HUES64 (cell line): Measurements from ENCODE around the gene CASS4.

Source experiments
- H3K27ac ChIP-seq: 2 replicates; pipeline ENCODE4 v1.7.0; 2013; ENCODE audit warnings: low read depth, low read length, inconsistent platforms
- H3K27me3 ChIP-seq: 2 replicates; pipeline ENCODE4 v1.6.1; 2013; ENCODE audit warnings: mild to moderate bottlenecking, low read length; ENCODE audit not compliant: insufficient read depth
- H3K36me3 ChIP-seq: 2 replicates; pipeline ENCODE4 v1.6.1; 2013; ENCODE audit warnings: mild to moderate bottlenecking, low read length; ENCODE audit not compliant: insufficient read depth
- H3K4me1 ChIP-seq: 2 replicates; pipeline ENCODE4 v1.6.1; 2013; ENCODE audit warnings: mild to moderate bottlenecking, low read length, moderate library complexity; ENCODE audit not compliant: insufficient read depth
- H3K4me3 ChIP-seq: 2 replicates; pipeline ENCODE4 v1.5.1; 2013; ENCODE audit warnings: mild to moderate bottlenecking, low read length, moderate library complexity
- H3K9ac ChIP-seq: 2 replicates; pipeline ENCODE4 v1.6.1; 2013; ENCODE audit warnings: mild to moderate bottlenecking, low read depth, low read length
- H3K9me3 ChIP-seq: 2 replicates; pipeline ENCODE4 v1.6.1; 2013; ENCODE audit warnings: low read depth, low read length; ENCODE audit not compliant: insufficient read depth
- WGBS: fragments of 150-250, 120-280 bp; methylation state at CpG from one replicate; pipeline ENCODE4 v1.1.7; 2013; ENCODE audit warnings: missing lambda C conversion rate; 5-methylcytosine and 5-hydroxymethylcytosine counted together

CASS4 gene

DNA sequence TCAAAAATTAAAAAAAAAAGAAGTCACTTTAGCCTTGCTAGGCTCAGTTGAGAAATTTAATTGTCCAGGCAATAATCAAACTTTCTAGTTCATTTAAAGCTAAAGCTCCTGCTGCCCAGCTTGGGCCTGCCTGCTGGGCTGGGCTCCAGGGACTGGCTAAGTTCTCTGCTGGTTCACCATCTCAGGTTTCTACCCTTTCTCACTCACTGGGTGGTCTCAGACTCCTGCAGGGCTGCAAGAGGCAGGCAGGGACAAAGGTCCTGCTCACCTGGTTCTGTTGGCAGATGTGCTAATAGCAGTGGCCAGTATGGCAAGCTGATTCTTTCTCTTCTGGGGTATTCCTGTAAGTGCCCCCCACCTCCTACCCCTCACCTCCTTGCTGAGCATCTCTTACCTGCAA is 35.2 kb downstream of the CASS4 start:
- Histone ChIP-seq H3K27me3 (peaks cover 2% of the 10 kb centered on the region; the same call in 1 of the 2 replicates), H3K27ac (no peak overlapping the region), H3K9me3 (no peaks in the 10 kb centered on the region), H3K4me3 (no peak overlapping the region), H3K36me3 (no peaks in the 10 kb centered on the region), H3K9ac (no peak overlapping the region), H3K4me1 (0 out of 2 replicates have a peak, but pooled peaks cover 3% of the 10 kb centered on the region)

DNA sequence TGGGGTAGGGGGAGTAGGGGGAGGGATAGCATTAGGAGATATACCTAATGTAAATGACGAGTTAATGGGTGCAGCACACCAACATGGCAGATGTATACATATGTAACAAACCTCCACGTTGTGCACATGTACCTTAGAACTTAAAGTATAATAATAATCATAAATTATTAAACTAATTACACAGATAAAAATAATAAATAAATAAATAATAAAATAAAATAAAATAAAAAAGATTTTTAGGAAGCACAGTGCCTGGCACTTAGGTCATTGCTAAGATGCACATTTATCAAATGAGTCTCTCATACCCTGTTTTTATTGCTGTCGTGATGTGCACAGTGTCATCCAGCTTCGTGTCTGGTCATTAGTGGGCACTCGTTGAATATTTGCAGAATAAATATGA is 37.4 kb downstream of the CASS4 start:
- Histone ChIP-seq H3K27ac (no peak overlapping the region), H3K9me3 (no peaks in the 10 kb centered on the region), H3K9ac (no peak overlapping the region), H3K4me3 (no peak overlapping the region), H3K4me1 (0 out of 2 replicates have a peak, but pooled peaks cover 3% of the 10 kb centered on the region), H3K36me3 (no peaks in the 10 kb centered on the region), H3K27me3 (peaks cover 3% of the 10 kb centered on the region; the same call in 1 of the 2 replicates)
- 84% methylated on average over 3 of the region's 5 CpGs for WGBS

DNA sequence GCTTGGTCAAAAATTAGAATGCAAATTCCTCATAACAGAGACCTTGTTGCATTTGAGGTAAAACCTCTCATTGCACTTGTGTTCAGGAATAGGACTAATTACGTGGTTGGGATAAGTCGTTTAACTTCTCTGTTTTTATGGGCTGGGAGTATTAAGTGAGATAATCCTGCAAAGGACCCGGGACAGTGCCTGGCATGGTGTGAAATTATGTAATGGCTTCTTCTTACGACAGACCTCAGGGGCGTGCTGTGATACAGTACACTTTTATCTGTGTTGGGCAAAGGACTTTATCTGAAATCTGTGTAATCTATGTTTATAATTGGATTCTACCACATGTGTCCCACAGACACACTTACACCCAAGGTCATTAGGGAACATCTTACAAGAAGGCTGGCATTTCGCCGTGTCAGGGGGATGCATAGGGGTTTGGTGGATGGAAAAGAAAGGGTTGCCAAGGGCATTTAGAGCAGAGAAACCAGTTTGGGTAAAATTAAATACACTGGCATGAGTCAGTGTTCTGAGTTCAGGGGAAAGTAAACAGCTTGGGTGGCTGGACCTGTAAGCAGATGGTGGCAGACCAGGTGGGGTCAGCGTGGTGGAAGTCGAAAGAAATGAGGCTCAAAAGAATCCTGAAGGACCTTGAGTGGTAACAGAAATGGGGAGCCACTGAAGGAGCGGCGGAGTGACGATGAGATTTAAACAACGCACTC is 39.2 kb downstream of the CASS4 start:
- Histone ChIP-seq H3K36me3 (no peaks in the 10 kb centered on the region), H3K9me3 (no peaks in the 10 kb centered on the region), H3K27me3 (peaks cover 3% of the 10 kb centered on the region; the same call in 1 of the 2 replicates), H3K4me3 (no peak overlapping the region), H3K9ac (no peak overlapping the region), H3K27ac (no peak overlapping the region), H3K4me1 (0 out of 2 replicates have a peak, but pooled peaks cover 3% of the 10 kb centered on the region)
- WGBS, result 86% methylated on average over 13 of the region's 13 CpGs

DNA sequence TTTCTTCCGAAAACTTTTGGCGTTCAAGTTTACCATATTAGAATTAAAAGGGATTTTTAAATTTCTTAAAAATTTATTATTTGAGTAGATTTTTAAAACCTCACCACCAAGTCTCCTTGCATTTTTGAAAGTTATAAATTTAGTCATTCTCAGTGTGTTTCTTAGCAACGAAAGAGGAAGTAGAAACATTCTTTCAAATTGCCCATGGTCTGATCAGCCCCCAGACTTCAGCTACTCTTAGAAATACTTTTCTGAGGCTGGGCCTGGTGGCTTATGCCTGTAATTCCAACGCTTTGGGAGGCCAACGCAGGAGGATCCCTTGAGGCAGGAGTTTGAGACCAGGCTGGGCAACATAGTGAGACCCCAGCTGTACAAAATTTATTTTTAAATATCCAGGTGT is 41.3 kb downstream of the CASS4 start:
- H3K36me3 ChIP-seq, result no peaks in the 10 kb centered on the region
- H3K27ac ChIP-seq, result no peak overlapping the region
- H3K27me3 ChIP-seq, result peaks cover 3% of the 10 kb centered on the region; the same call in 1 of the 2 replicates
- no peak overlapping the region for H3K9ac ChIP-seq
- H3K4me3 ChIP-seq, result no peak overlapping the region
- H3K4me1 ChIP-seq, result no peaks in the 10 kb centered on the region
- 83% methylated on average over 4 of the region's 5 CpGs for WGBS
- no peaks in the 10 kb centered on the region for H3K9me3 ChIP-seq

DNA sequence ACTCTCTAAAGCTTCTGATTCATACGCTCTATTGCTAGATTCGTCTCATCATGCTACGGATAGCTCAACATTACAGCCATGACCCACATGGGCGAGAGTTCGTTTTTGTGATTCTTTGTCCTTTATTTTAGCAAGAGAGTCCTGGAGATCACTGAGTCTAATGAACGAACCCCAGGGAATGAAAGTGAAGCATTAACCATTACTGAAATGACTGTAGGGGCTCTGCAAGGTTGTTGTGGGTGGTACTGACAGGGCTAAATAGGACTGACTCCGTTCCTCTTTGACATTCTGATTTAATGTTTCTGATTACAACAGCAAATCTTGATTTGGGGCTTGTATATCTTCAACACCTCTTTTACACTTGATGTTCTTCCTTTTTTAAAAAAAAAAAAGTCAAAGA is 42.7 kb downstream of the CASS4 start:
- Histone ChIP-seq H3K36me3 (no peaks in the 10 kb centered on the region), H3K4me3 (no peak overlapping the region), H3K9ac (no peak overlapping the region), H3K27me3 (peaks cover 3% of the 10 kb centered on the region), H3K4me1 (no peaks in the 10 kb centered on the region), H3K27ac (no peak overlapping the region), H3K9me3 (no peaks in the 10 kb centered on the region)
- WGBS, result 81% methylated on average over 7 of the region's 7 CpGs

GRCh38 chr20:56458206-56458821 is 46.3 kb downstream of the CASS4 start:
- Histone ChIP-seq H3K27ac (no peak overlapping the region), H3K4me3 (no peak overlapping the region), H3K4me1 (no peaks in the 10 kb centered on the region), H3K9ac (no peak overlapping the region), H3K27me3 (peaks cover 6% of the 10 kb centered on the region), H3K9me3 (no peaks in the 10 kb centered on the region), H3K36me3 (no peaks in the 10 kb centered on the region)
- WGBS, result 89% methylated on average over 22 of the region's 22 CpGs

GRCh38 chr20:56460459-56460858 is 48.4 kb downstream of the CASS4 start:
- peaks cover 6% of the 10 kb centered on the region for H3K27me3 ChIP-seq
- no peaks in the 10 kb centered on the region for H3K36me3 ChIP-seq
- no peaks in the 10 kb centered on the region for H3K4me1 ChIP-seq
- H3K4me3 ChIP-seq, result no peak overlapping the region
- H3K9ac ChIP-seq, result no peak overlapping the region
- WGBS, result 79% methylated on average over 3 of the region's 3 CpGs
- H3K27ac ChIP-seq, result no peak overlapping the region
- H3K9me3 ChIP-seq, result no peaks in the 10 kb centered on the region

GRCh38 chr20:56461576-56461975 is 49.5 kb downstream of the CASS4 start:
- no peaks in the 10 kb centered on the region for H3K9me3 ChIP-seq
- H3K9ac ChIP-seq, result no peak overlapping the region
- H3K4me1 ChIP-seq, result no peaks in the 10 kb centered on the region
- H3K27ac ChIP-seq, result no peak overlapping the region
- H3K36me3 ChIP-seq, result no peaks in the 10 kb centered on the region
- 64% methylated on average over 3 of the region's 3 CpGs for WGBS
- H3K27me3 ChIP-seq, result peaks cover 6% of the 10 kb centered on the region
- H3K4me3 ChIP-seq, result no peak overlapping the region

GRCh38 chr20:56463428-56463827 is 51.4 kb downstream of the CASS4 start:
- Histone ChIP-seq H3K27ac (no peak overlapping the region), H3K4me1 (peaks cover 4% of the 10 kb centered on the region; the same call in 1 of the 2 replicates), H3K9me3 (no peaks in the 10 kb centered on the region), H3K9ac (no peak overlapping the region), H3K27me3 (peaks cover 6% of the 10 kb centered on the region), H3K36me3 (no peaks in the 10 kb centered on the region), H3K4me3 (no peak overlapping the region)
- WGBS, result 86% methylated on average over 3 of the region's 3 CpGs

DNA sequence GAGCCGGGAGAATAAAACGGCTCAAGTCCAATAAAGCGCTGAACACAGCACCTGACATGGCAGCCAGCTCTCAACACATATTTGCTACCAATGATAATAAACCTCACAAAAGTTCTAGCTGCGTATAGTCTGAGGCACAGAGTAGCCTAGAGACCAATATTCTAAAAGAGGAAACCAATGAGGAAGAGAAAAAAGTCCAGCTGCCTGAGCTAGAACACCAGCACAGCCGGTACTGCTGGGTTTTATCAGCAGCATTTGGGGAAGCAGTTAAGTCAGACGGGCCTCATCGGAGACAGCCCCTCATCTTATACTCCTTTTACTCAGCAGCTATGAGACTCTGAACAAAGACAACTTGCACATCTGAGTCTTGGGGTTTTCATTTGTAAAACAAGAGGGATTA is 53.9 kb downstream of the CASS4 start:
- 82% methylated on average over 7 of the region's 7 CpGs for WGBS
- peaks cover 10% of the 10 kb centered on the region; the same call in 1 of the 2 replicates for H3K4me1 ChIP-seq
- H3K36me3 ChIP-seq, result 0 out of 2 replicates have a peak, but pooled peaks cover 3% of the 10 kb centered on the region
- no peak overlapping the region for H3K27ac ChIP-seq
- no peaks in the 10 kb centered on the region for H3K9me3 ChIP-seq
- peaks cover 6% of the 10 kb centered on the region; the same call in 1 of the 2 replicates for H3K27me3 ChIP-seq
- no peak overlapping the region for H3K9ac ChIP-seq
- no peak overlapping the region for H3K4me3 ChIP-seq

DNA sequence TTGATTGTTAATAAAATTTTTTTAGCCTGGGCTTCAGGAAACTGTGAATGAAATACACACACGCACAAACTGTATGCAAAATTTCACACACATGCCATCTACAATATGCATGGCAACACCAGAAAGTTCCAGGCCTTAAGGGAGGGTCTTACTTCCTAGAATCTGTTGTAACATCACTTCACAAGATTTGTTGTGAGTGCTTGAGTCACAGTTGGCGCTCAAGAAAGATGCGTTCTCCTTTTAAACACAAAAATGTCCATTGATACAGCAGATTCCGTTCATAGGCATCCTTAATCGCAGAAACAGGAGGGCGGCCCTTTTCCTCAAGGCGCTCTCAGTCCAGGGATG is 55.9 kb downstream of the CASS4 start:
- peak overlapping the region; percentile 98 for H3K4me3 ChIP-seq
- no peaks in the 10 kb centered on the region; the same call in 1 of the 2 replicates for H3K27me3 ChIP-seq
- H3K27ac ChIP-seq, result no peak overlapping the region
- WGBS, result 7% methylated on average over 6 of the region's 7 CpGs
- H3K36me3 ChIP-seq, result peaks cover 5% of the 10 kb centered on the region
- peaks cover 10% of the 10 kb centered on the region; the same call in 1 of the 2 replicates for H3K4me1 ChIP-seq
- H3K9ac ChIP-seq, result peak overlapping the region; percentile 71
- H3K9me3 ChIP-seq, result no peaks in the 10 kb centered on the region
